ENCODE measurements around the gene ORC6.

ORC6 gene

GRCh38 chr16:46732561-46732960 is 43.1 kb downstream of the ORC6 start:
- no peak for DNase-seq

DNA sequence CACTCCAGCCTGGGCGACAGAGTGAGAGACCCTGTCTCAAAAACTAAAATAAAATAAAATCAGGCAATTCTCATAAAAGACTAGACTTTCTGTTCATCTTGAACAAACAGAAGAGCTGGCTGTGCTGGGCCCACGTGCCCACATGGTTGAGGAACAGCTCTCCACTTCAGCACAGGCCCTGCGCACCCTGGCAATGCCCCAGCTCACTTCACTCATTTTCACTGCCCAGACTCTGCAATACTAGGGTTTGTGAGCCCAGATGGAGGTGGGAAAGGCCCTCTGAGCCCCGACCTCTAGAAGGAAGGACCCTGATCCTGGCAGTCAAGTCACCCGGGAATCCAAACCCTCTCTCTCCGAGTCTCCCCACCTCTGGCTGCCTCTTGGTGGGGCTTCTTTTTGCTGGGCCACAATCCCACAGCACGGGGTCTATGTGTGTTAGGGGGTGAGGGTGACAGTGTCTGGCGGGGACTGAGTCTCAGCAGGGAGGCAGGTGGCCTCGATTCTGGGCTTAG is 43.9 kb downstream of the ORC6 start:
- DNase-seq = no peak

- no peak for DNase-seq
These were observed 47.2 kb downstream of the ORC6 start for GRCh38 chr16:46736695-46737094.

GRCh38 chr16:46737621-46738214 is 48.3 kb downstream of the ORC6 start:
- no peak for DNase-seq

- no peak for DNase-seq
These were observed 50.5 kb downstream of the ORC6 start for GRCh38 chr16:46739934-46740333.

- DNase-seq = no peak
These were observed 53.8 kb downstream of the ORC6 start for GRCh38 chr16:46743232-46743719.

- no peak for DNase-seq
These were observed 56.2 kb downstream of the ORC6 start for GRCh38 chr16:46745617-46746016.

GRCh38 chr16:46746821-46747776 is 57.6 kb downstream of the ORC6 start:
- DNase-seq = no peak

All from effector CD8-positive, alpha-beta T cell (primary cell).